AG20443 (cell line): ENCODE results near the gene MCM10.

Experiments
- DNase-seq: peaks from one replicate; pipeline ENCODE4 v3.0.0; 2012; ENCODE audit warnings: low spot score, mixed read lengths

The MCM10 gene

GRCh38 chr10:13165177-13165576 lies 3.8 kb downstream of the MCM10 start:
- DNase-seq = no peak

DNA sequence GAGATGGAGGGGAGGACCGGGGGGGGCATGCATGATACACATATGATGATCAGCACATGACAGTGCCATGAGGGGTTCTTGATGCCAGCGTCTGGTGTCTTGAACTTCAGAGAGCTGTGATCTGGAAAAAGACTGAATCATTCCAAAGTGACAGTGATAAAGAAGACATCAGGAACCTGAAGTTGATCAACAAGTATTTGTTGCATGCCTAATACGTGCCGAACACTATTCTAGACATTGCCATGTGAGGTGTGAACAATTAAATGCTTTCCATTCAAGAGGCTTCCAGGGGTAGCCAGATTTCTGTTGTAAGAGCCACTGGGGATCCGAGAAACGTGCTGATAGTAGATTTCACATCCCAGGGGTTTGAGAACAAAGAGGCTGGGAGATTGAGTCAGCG lies 6.2 kb downstream of the MCM10 start:
- DNase-seq = no peak

GRCh38 chr10:13168781-13169180 lies 7.4 kb downstream of the MCM10 start:
- no peak for DNase-seq

DNA sequence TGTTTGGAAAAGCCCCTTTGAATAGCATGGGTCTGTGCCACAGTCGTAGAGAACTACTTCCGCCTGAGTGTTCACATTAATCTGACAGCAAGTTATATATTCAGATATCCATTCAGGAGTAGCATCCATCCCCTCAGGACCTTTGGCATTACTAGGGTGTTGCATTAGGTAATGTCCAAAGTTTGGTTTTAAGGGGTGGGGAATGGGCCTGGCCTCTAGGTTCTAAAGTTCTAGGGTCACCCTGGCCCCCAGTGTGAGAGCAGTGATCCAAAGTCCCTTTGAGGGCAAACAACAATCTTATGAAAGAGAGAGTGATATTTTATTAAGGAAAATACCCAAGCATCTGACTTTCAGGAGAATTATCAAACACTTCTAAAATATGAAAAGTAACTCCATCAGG lies 12.3 kb downstream of the MCM10 start:
- DNase-seq = no peak

DNA sequence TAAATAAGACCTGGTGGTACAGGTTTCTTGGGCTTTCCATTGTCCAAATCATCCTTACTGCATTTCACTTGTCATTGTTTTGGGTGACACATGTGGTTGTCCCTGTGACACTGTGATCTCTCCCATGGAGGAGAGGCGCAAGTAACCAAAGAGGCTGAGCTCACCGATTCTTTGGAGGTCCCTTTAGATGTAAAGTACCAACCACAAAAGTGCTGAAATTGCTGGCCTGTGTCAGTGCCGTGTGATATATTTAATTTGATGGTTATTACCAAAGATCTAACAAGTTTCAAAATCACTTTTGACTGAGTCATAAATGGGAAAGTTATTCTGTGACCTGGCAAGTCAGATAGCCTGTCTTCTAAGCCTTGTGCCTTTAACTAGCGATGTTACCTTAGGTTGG lies 19.4 kb downstream of the MCM10 start:
- DNase-seq = no peak

DNA sequence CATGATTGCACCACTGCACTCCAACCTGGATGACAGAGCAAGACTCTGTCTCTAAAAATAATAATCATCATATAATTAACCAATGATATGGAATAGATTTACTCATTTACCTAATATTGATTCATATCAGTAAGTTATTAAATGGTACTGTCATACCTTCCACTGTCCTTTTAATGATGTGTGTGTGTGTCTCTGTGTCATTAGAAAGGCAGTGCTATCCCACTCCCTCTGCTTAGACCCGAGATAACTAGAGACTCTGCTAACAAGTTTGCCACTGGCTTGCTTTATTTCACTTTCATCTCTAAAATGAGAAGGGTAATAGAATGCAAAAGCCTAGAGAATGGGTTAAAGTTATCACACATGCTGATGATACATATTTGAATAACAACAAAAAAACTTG lies 21.1 kb downstream of the MCM10 start:
- DNase-seq = no peak

- no peak for DNase-seq
These were observed 22.3 kb downstream of the MCM10 start for GRCh38 chr10:13183625-13184024.

- no peak for DNase-seq
These were observed 22.9 kb downstream of the MCM10 start for GRCh38 chr10:13184276-13184675.

DNA sequence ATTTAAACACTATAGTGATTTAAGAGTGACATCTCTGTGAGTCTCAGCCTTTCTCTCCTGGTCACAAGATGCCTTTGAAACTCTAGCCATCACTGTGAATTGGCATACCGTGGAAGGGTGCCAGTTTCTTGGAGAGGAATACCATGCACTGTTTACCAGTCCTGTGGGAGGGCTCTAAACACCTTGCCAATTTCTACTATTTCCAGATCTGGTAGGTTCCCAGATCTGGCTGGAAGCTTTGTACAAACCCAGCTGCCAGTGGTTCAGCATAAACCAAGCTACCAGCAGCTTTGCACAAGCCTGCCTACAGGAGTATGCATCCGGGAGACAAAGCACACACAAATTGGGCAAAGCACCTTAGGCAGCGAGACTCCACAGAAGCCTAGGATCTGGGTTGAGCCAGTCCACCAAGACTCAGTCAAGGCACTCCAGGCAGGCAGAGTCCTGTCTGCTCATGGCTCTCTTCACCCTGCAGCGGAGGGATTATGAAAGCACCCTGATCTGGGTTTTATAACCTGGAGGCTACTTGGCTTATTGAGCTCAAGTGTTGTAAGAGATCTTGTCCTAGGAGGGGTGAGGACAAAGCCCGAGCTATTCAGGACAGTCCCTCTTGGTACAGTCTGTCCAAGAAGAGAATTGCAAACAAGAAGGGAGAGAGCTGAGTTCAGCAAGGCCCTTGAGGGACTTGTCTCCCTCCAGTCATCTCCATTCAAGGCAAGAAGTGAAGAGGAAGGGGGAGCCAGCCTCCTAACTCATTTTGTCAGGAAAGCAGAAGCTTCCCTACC lies 23.6 kb downstream of the MCM10 start:
- DNase-seq = no peak

- no peak for DNase-seq
These were observed 25.8 kb downstream of the MCM10 start for GRCh38 chr10:13187135-13187534.

DNA sequence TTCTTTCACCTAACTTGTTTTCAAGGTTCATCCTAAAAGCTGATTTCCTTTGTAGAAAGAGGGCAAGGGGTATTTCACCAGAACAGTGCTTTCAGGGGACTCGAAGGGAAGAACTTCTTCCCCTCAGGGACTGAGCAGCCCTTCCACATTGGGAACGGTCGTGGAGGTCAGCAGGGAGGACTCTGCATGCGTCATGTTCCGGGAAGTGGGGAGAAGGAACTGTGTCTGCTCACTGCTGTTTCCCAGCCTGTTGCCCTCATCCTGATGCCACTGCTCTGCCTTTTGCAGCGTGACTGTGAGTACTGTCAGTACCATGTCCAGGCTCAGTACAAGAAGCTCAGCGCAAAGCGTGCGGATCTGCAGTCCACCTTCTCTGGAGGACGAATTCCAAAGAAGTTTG lies 27.2 kb downstream of the MCM10 start:
- no peak for DNase-seq

DNA sequence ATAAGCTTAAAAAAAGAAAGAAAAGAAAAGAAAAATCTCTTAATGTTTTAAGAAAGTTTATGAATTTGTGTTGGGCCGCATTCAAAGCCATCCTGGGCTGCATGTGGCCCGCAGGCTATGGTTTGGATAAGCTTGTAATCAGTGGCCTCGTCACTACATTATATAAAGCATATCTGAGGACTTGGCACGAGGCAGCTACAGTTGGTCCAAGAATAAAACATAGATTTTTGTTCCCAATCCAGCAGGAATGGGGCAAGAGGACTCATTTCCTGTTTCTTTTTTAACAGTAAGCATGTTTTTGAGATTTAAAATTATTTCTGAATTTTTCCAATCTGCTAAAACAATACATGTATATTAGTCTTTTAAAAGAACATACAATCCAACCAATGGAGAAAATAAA lies 28.6 kb downstream of the MCM10 start:
- no peak for DNase-seq

DNA sequence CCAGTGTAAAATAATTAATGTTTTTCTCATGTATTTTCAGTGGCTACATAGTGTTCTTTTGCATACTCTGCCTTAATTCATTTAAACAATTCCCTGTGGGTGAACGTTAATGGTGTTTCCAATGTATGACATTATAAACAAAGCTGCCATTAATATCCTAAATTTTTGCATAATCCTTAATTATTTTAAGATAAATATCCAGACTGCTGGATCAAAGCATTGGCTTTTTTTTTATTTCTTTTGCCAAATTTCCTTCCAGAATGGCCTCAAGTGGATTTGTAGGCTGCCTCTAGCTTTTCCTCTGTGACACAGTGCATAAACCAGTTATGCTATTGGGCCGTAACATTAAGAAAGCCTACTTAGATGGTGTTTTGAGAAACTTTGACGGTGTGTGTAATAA lies 29.5 kb downstream of the MCM10 start:
- no peak for DNase-seq

- no peak for DNase-seq
These were observed 30.0 kb downstream of the MCM10 start for GRCh38 chr10:13191362-13191761.

- DNase-seq = no peak
These were observed 32.3 kb downstream of the MCM10 start for GRCh38 chr10:13193637-13194036.

DNA sequence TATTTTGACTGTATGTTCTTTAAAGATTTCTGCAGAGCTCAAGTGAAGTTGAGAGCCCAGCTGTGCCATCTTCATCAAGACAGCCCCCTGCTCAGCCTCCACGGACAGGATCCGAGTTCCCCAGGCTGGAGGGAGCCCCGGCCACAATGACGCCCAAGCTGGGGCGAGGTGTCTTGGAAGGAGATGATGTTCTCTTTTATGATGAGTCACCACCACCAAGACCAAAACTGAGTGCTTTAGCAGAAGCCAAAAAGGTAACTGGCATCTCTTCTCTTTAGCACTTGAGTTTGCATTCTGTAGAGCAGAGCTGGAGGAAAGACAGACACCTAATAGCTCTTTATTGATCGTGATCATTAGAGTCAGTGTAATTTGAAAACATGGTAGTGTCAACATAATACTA lies 33.7 kb downstream of the MCM10 start:
- no peak for DNase-seq

- peak; percentile 52 for DNase-seq
These were observed 39.8 kb downstream of the MCM10 start for GRCh38 chr10:13201132-13201531.

DNA sequence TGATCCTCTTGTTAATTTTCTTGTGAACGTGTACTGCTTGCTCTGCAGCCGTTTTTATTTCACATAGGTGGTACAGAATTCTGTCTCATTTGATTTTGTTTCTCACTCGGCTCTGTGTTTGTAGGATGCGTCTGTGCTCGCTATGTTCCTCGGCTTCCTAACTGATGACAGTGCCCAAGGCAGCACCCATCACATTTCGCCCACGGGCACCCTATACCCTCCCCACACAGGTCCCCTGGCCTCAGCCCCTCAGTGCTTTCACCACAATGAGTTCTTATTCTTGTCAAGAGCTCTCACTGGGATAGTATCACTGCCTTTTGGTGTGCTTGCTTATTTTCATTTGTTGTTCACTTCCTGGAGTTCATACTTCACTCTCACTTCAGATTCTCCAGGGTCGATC lies 44.7 kb downstream of the MCM10 start:
- no peak for DNase-seq

GRCh38 chr10:13206546-13207443 lies 45.4 kb downstream of the MCM10 start:
- DNase-seq = peak; percentile 58

DNA sequence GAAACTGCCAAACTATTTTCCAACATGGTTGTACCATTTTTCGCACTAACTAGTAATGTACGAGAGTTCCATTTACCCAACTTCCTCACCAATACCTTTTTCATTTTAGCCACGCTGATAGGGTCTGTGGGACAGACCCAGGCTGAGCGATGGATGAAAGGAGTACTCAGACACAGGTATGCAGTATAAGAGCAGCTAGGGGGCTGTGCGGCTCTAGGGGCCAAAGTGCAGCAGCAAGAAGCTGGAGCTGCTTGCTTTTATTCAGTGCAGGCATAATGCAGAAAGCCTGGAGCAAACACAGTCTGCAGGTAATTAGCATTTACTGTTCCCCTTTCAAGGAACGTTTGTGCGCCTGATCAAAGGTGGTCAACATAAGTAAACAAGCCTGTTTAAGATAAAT lies 51.8 kb downstream of the MCM10 start:
- no peak for DNase-seq

GRCh38 chr10:13218878-13219277 lies 57.5 kb downstream of the MCM10 start:
- DNase-seq = no peak

GRCh38 chr10:13219685-13220670 lies 58.6 kb downstream of the MCM10 start:
- peak; percentile 39 for DNase-seq
